Measurements from ENCODE around the gene ANKRD18A.

The ANKRD18A gene

DNA sequence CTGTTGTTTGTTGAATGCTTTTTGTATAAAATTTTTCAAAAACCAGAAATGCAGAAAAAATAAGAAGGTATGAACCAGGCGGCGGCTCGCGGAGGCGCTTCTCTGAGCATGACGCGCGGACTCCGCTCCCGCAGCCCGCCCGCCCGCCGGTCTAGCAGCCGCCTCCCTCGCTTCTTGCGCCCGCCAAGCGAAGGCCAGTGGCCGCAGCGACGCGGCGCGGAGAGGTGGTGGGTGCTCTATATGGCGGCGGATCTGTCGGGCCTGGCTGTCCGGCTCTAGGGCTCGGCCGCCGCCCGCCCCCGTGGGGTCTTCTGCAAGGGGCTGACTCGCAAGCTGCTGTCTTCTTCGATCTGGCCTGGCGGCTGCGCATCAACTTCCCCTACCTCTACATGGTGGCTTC lies 93.8 kb downstream of the ANKRD18A start:
- Mint-ChIP-seq H3K27ac (no peak overlapping the region), H3K4me3 (no peak overlapping the region), H3K27me3 (ENCODE audit: low read depth) (peaks cover 4% of the 10 kb centered on the region), H3K36me3 (ENCODE audit: low read depth) (no peaks in the 10 kb centered on the region), H3K4me1 (ENCODE audit: low read depth) (no peaks in the 10 kb centered on the region), H3K9me3 (peaks cover 4% of the 10 kb centered on the region)

DNA sequence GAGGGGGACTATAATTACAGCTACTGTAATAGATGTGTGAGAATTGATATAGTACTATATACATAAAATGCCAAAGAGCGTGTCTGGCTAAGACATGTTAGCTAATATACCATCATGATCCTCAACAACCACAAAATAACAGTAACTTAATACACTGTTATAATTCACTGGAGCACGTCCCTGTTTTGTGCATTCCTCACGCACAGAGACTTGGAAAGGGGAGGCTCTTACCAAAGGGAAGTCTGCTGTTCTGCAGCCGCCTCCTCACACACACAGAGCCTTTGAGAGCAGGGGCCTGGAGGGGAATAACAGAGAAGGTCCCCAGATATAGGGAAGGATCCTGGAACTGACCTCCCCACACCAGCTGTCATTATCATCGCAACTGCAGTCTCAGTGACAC lies 97.3 kb downstream of the ANKRD18A start:
- Mint-ChIP-seq H3K4me1 (ENCODE audit: low read depth) (no peaks in the 10 kb centered on the region), H3K36me3 (ENCODE audit: low read depth) (no peaks in the 10 kb centered on the region), H3K9me3 (no peaks in the 10 kb centered on the region), H3K4me3 (no peak overlapping the region), H3K27me3 (ENCODE audit: low read depth) (no peaks in the 10 kb centered on the region), H3K27ac (no peak overlapping the region)

DNA sequence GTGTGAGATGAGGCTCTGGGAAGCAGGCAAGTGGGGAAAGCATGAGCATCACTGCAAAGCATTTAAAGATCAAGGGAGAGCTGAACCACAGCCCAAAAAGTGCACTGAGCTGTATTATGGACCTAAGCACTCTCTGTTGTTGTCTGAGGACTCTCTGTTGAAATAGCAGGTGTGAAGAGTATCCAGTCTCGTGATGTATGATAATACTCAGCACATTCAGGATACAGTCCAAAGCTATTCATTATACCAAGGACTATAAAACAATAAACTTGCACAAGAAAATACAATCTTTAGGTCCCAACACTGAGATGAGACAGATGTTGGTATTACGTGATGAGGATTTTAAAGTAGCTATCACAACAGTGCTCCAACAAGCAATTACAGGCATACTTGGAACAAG lies 98.6 kb downstream of the ANKRD18A start:
- Mint-ChIP-seq H3K4me1 (ENCODE audit: low read depth) (no peaks in the 10 kb centered on the region), H3K4me3 (no peak overlapping the region), H3K27ac (no peak overlapping the region), H3K36me3 (ENCODE audit: low read depth) (no peaks in the 10 kb centered on the region), H3K9me3 (no peaks in the 10 kb centered on the region), H3K27me3 (ENCODE audit: low read depth) (no peaks in the 10 kb centered on the region)

Data from T-helper 1 cell treated with Interleukin-12 subunit alpha and Interleukin-12 subunit beta and Interleukin-4 antibody, amounts not matched to agents 30 μg/mL and 1 μg/mL, for 36 hours (primary cell).